ENCODE data around the gene C3orf18.

Gene C3orf18

GRCh38 chr3:50603261-50604109, 35.9 kb upstream of the C3orf18 start:
- DNase-seq, result no peak

DNA sequence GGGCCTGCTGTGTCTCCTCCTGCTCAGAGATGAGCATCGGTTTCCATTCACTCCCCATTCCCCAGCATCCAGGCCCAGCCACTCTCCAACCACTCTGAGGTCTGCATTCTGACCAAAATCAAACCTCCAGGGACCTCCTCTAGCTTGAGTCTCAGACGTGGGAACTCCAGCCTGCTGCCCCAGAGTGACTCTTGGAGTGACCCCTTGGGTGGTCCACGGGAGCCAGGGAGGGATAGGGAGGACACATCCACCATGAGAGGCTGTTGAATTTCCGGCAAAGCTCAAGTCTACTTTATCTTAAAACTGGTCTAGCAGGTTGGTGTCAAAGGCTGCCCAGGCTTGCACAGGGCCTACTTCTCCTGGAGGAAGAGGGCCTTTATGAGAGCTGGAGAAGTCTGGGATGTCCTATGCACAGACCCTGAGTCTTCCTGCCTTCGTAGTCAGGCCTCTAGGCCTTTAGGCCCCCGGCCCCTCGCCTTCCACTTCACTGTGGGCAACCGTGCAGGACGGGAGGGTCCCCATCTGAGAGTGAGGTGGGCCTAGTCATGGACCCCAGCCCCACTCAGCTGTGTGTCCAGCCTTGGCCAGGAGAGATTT, 35.1 kb upstream of the C3orf18 start:
- no peak for DNase-seq

- peak; percentile 80 for DNase-seq
These were observed 33.5 kb upstream of the C3orf18 start for GRCh38 chr3:50600841-50601591.

GRCh38 chr3:50600141-50600753, 32.7 kb upstream of the C3orf18 start:
- DNase-seq, result no peak

DNA sequence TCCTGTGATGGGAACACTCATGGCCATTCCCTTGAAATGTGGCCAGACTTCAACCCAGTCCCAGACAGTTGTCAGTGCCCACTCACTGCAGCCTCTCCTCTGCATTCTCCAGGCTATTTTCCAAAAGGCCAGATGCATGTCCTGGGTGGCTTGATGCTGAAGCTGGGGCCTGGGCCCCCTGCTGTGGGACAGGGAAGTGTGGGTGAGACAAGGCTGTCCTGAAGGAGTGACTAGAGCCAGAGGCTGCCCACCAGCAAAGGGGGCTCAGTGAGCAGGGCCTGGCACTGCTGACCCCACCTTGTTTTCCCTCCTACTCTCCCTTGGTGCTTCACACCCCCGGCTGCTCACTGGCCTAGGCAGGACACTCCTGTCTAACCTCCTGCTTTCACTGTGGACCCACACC, 32.2 kb upstream of the C3orf18 start:
- no peak for DNase-seq

DNA sequence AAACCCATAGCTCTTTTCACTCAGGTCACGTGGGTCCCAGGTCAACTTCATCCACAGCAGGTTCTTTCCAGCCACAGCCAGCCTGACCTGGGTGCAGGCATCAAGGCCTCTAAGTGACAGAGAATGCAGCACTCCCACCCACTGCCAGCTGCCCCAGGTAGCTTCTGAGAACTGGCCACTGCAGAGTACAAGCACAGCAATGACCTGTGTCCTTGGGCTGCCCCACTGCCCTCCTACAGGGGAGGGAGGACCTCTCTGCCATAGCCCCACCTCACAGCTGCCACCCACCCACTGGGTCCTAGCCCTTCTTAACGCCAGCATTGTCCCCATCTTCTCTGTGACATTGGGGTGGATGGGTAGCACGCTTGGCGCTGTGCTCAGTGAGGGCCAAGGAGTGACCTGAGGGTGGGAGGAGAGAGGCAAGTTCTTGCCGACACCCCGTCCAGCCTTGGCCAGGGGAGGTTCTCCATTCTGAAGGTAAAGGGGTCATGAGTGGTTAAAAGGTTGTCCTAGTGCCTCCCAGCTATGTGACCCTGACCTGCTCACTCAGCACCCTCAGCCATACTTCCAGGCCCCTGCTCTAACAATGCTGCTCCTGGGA, 31.7 kb upstream of the C3orf18 start:
- DNase-seq, result no peak

DNA sequence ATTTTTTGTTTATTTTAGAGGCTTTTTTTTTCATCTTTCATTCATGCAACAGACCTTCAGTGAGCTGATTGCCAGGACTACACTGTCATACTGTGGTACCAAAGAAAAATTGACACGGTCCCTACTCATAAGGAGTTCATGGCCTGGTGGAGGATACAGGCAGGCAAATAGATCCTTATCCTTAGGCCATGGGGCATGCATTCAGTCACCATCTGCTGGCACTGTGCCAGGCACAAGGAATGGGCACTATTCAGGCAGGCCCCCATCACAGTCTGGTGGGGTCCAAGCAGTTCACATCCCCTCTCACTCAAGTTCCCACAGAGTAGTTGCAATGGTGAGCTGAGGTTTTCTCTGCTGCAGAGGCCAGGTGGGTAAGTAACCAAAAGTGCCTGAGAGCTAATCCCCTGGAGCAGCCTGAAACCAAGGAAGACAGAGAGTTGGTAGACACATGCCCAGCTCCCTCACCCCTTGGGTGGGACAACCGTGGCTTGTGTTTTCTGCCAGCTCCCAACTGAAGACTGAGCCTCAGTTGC, 26.8 kb upstream of the C3orf18 start:
- DNase-seq, result no peak

DNA sequence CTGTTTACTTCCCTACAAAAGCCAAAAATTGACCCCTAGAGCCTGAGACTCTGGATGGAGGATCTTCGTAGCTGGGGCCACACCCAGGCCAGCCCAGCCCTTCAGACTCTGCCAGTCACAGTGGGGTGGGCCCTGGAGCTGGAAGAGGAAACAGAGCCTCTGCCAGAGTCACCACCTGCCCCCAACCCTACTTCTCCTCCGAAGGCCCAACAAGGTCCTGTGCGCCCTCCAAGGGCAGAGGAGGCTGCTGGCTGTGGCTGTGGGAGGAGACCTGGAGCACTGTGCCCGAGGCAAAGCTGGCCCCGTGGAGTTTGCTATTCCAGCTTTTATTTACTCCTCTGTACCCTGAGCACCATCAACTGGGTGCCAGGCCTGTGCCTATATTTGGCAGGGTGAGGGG, 25.0 kb upstream of the C3orf18 start:
- no peak for DNase-seq

- no peak for DNase-seq
These were observed 23.7 kb upstream of the C3orf18 start for GRCh38 chr3:50591196-50591741.

GRCh38 chr3:50588759-50589433, 21.3 kb upstream of the C3orf18 start:
- no peak for DNase-seq

- DNase-seq, result no peak
These were observed 20.5 kb upstream of the C3orf18 start for GRCh38 chr3:50587806-50588758.

DNA sequence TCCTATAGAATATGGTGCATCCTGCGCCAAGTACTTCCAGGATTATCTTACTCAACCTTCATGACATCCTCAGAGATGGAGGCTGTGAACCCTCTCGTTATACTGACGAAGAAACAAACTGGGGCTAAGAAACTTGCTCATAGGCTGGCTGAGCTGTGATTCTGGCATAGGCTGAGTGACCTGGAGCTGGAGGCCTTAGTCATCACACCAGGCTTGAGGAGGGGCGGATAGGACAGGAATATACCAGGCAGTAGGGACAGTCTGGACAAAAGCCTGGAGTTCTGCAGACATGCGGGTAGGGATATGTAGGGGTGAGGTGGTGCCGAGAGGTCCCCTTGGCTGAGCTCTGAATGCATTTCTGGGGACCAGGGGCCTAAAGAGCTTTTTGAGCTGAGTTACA, 19.8 kb upstream of the C3orf18 start:
- DNase-seq, result no peak

- DNase-seq, result no peak
These were observed 19.2 kb upstream of the C3orf18 start for GRCh38 chr3:50586763-50587070.

DNA sequence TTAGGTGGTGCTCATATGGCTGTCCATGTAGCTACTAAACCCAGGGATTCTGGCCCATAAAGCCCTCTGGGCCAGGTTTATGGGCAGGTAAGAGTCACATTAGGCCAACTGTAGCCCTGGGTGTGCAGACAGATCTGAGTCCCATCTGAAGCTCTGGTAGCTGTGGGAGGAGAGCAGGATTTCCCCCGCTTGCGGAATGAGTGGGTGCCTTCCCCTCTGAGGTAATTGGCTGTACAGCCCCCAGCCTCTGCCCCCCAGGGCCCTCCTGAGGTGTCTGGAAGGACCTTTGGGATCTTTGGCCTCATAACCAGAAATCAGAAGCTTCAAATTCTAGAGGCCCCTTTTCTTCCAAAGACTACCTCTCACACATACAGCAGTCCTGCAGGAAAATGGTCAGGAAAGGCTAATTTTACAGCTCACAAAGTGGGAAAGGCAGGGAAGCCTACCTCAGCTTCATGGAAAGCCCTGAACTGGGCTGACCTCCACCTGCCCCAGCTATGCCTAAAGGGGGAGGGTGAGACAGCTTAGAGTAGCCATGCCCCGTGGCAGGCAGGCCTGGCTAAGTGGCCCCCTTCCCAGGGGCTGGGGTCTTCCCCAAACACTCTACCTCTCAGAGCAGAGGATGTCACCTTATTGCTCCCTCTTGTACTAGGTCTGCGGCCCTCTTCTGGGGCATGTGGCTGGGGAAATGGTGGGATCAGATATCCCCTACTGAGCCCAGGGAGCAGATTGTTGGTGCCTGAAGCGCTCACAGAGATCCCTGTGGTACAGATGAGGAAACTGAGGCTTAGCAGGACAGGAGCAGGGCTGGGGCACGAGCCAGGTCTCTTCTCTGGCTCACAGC, 18.6 kb upstream of the C3orf18 start:
- no peak for DNase-seq

GRCh38 chr3:50584391-50584790, 16.8 kb upstream of the C3orf18 start:
- no peak for DNase-seq

DNA sequence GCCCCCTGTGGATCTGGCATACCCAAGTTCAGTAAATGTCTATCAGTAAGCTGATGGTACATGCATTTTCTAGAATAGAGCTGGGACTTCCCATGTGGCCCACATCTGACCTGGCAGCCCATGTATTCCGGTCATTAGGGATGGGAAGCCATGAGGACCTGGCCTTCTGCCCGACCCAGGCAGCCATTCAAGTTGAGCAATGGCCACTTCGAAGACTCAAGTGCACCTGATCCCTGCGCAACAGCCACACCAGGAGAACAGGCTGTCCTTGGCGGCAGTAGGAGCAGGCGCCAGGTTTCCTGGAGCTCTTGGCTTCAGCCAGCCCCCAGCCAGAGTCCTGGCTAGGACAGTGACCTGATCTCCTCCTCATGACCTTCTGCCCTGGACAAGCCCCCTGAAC, 16.4 kb upstream of the C3orf18 start:
- DNase-seq, result no peak

GRCh38 chr3:50582083-50582482, 14.5 kb upstream of the C3orf18 start:
- no peak for DNase-seq

DNA sequence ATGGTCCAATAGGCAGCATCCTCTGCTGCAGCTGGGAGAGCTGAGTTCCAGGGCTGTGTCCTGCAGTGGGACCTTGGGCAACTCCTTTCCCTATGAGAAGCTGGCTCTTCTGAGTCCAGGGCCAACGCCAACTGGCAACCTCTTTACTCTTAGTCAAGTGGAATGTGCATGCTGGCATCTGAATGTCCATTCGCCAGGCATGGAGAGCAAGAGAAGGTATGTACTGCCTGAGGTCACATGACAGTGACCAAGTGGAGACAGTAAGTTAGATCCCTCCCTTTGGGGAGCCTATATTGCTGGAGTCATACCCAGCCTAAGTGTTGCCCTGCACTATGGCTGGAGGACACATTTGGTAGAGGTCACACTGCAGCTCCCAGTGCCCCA, 13.9 kb upstream of the C3orf18 start:
- no peak for DNase-seq

DNA sequence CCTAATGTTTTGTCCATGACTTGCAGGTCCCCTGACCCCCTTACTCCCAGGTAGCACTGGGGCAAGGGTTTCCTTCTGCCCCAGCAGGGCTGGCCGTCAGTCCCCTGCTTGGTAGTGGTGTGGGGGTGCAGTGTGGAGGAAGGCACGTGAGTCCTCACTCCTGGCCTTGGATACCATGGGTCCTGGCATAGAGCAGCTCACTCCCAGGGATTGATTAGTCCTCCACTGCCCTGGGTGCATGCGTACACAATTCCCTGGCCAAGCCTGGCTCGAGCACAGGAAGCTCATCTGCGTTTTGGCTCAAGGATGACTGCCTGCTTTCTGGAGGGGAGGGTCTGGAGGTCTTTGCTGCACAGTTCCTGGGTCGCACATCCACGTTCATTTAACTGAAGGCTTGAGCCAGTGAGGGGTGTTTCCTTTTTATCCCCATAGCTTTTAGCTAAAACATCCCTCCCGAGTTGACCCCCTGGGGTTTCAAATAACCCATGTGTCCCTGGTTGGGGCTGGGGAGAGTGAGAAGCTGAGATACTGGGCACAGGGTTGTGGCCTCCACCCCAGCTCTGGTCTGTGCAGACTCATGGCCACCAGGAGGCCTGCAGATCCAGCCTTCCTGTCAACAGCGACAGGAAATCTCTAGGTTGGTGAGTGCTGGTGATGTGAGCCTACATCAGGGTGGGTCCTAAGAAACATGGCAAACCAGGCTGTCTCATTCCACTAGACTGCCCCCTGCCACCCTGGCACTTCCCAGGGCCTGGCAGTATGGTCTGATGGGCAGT, 13.3 kb upstream of the C3orf18 start:
- no peak for DNase-seq
